ENCODE measurements around the gene HEATR5A.
"Not testable (repeated sequence)": the region's sequence is repeated elsewhere in the genome, so short reads cannot be mapped to it uniquely, and the experiment has no call there.

Gene HEATR5A

DNA sequence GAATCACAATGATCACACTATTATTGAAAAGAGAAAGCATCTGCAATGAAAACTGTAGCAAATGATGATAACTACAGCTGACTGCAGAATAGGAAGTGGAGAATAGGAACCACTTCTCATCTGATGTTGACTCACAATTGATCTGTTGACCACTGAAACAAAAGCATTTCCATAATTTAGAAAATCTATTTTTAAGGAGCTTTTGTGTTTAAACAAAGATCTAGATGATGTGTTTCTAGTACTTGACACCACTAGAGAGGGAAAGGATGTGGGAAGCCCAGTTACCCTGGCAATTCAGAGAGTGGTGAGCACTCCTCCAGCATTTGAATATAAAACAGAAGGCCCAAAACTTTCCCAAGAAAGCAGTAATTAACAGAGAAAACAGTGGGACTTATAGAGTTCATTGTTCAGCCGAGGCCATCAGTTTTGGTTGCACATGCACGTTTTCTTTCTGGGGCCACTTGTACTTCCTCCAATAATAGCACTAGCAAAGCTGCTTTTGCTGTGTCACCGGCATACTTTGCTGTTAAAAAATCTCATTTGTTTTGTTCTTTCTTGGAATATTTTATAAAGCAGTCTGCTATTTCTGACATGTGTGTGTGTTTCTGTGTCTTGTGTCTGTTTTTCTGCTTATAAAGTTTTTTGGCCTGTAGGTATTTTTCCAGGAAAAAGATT, 136.6 kb downstream of the HEATR5A start:
- no peak for DNase-seq (ENCODE audit: low read depth in 2 of 2)

DNA sequence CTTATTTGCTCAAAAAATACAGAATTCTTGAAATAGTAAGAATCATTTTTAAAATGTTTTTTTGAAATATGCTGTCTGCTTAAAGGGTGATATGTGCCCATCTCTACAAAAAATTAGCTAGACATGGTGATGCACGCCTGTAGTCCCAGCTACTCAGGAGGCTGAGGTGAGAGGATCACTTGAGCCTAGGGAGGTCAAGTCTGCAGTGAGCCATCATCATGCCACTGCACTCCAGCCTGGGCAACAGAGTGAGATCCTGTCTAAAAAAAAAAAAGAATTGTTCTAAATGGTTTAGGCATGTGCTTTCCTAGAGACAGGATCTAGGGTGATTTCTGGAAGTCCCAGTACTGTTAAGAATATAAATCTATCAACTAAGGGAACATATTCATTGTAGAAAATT, 137.2 kb downstream of the HEATR5A start:
- no peak for DNase-seq (ENCODE audit: low read depth in 2 of 2)

DNA sequence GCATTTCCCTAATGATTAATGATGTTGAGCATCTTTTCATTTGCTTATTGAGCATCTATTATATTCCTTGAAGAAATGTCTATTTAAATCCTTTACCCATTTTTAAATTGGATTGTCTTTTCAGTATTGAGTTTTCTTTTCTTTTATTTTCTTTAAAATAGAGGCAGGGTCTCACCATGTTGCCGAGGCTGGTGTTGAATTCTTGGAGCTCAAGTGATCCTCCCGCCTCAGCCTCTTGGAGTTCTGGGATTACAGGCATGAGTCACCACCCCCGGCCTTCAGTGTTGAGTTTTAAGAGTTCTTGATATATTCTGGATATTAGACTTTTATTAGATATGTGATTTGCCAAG, 139.5 kb downstream of the HEATR5A start:
- no peak for DNase-seq (ENCODE audit: low read depth in 2 of 2)

DNA sequence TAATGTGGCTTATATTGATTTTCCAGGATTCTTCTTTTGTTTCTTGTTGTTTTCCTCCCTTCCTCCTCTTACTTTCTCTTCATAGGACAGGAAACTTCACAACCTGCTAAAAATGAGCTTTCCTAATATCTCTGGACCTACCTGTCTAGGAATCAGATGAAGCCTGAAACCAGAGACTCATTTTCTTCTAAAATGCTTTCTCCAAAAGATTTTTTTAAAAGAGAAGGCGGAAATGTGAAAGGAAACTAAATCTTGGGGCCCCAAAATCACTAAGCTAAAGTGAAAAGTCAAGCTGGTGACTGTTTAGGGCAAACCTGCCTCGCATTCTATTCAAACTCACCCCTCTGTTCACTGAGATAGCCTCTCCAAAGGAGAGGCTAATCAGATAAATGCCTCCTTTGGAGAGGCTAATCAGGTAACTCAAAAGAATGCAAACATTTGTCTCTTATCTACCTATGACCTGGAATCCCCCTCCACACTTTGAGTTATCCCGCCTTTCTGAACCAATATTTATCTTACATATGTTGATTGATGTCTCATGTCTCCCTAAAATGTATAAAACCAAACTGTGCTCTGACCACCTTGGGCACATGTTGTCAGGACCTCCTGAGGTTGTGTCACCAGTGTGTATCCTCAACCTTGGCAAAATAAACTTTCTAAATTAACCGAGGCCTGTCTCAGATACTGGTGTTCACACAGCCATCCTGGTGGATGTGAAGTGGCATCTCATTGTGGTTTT, 140.0 kb downstream of the HEATR5A start:
- no peak for DNase-seq (ENCODE audit: low read depth in 2 of 2)

DNA sequence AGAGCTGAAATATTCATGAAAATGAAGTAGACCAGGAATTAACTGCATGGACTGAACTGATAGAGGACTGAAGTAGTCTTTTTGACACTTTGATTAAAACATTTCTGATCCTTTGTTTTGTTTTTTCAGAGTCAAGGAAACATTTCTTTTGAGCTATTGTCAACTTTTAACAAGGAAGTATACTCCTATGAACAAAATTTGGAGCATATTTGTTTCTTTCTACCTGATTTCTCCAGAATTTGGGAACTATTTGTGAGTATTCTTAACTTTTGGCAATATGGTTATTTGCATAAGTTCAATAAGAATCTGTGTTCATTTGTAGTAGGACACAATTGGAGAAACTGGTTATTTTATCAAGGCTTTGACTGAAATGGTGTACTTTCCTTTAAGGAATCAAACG, 141.5 kb downstream of the HEATR5A start:
- DNase-seq (ENCODE audit: low read depth in 2 of 2) = no peak

DNA sequence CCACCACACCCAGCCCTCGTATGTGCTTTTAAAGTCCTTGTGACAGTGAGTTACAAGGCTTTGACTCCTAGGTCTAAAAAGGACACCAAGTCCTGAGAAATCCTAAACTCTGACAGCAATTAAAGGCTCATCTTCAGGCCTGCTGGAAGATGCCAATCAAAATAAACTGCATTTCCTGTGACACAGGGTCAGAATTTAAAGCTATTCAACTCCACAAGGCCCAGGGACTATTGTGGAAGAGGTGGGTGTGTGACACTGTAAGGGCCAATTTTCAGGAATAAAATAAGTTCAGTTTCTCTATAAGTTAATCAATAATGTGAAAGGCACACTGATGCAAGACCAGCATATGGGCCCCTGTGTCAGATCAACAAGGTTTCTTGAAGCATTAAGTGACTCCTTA, 143.3 kb downstream of the HEATR5A start:
- no peak for DNase-seq (ENCODE audit: low read depth in 2 of 2)

DNA sequence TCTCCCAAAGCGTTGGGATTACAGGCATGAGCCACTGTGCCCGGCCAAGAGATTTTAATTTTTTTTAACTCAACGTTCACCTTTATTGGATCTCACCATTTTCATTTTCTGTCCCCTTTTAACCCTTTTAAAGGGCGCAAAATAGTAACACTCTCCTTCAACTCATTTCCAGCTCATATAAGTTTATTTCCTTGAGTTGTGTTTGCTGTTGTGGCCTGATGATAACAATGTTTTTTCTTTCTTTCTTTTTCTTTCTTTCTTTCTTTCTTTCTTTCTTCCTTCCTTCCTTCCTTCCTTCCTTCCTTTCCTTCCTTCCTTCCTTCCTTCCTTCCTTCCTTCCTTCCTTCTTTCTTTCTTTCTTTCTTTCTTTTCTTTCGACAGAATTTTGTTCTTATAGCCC, 143.9 kb downstream of the HEATR5A start:
- not testable (repeated sequence) for DNase-seq (ENCODE audit: low read depth in 2 of 2)

DNA sequence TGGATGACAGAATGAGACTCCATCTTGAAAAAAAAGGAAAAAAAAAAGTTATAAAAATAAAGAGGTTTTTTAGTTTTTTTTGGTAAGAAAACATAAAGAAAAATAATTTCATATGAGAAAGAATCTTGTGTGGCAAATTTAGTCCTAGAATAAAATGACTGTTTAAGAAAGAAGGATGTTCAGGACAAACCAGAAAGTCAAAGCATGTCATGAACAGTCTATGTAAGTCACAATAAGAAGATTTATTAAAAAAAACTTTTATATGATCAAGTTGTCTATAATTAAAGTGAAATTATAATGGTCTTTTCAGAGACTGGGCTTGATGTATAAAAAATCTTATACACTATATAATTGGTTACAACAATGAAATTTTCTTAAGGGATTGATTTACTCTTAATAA, 144.6 kb downstream of the HEATR5A start:
- no peak for DNase-seq (ENCODE audit: low read depth in 2 of 2)

DNA sequence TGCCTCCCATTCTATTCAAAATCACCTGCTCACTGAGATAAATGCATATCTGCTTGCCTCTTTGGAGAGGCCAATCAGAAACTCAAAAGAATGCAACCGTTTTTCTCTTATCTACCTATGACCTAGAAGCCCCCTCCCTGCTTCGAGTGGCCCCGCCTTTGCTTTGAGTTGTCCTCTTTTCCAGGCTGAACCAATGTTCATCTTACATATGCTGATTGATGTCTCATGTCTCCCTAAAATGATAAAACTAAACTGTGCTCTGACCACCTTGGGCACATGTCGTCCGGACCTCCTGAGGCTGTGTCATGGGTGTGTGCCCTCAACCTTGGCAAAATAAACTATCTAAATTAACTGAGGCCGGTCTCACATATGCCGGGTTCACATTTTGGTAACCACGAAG, 148.7 kb downstream of the HEATR5A start:
- no peak for DNase-seq (ENCODE audit: low read depth in 2 of 2)

DNA sequence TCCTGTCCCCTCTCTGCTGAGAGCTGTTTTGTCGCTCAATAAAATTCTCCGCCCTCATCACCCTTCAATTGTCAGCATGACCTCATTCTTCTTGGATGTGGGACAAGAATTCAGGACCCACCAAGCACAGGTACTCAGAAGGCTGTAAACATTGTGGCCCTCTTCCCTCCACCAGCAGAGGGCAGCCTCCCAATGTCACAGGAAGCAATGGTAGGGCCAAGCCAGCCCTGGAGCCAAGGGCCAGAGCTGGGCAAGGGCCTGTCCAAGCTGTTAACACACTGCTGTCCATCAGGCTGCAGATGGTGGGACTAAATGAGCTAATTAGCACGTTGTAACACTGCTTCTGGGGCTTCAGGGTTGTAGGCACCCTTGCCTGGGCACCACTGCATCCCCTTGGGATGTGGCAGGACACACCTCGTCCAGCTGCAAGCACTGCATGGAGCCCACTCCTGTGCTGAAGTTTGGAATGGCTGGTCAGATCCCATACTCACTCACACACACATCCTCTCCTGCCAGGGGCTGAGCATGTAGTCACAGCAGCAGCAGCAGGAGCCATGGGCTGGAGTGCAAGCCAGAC, 150.1 kb downstream of the HEATR5A start:
- DNase-seq (ENCODE audit: low read depth in 2 of 2) = no peak

DNA sequence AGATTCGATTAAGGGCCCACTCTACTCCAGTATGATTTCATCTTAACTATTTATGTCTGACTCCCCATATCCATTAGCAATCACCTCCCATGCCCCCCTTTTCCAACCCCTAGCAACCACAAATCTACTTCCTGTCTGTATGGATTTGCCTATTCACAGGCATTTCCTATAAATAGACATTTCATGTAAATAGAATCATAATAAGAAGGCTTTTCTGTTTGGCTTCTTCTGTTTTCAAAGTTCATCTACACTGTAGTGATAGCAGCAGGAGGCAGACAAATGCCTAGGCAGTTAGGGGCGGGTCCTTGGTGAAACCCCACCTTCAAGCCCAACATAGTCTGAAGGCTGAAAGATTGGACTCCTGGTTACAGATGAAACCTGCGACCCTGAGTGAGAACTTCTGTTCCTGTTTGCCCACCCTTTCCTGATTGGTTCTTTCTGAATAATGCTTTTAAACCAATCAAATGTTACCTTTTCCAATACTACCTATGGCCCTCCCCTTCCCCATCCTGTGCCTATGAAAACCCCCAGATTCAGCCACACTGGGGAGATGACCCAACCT, 150.6 kb downstream of the HEATR5A start:
- no peak for DNase-seq (ENCODE audit: low read depth in 2 of 2)

DNA sequence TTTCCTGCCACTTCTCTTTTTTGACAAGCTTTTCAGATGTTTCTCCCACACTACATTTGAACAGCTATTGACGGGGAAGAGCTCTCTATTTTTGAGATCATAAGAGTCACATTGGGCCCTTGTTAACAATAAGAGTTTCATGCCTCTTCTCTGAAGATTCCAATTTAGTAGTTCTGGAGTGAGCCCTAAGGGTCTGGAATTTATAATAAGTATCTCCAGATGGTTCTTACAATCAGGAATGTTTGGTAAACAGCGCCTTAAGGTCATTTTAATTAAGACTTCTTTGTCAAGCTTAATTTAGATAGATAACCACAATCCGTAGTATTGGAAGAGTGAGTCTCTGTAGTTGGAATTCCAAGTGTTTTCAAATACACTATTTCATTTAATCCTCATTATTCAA, 152.1 kb downstream of the HEATR5A start:
- no peak for DNase-seq (ENCODE audit: low read depth in 2 of 2)

DNA sequence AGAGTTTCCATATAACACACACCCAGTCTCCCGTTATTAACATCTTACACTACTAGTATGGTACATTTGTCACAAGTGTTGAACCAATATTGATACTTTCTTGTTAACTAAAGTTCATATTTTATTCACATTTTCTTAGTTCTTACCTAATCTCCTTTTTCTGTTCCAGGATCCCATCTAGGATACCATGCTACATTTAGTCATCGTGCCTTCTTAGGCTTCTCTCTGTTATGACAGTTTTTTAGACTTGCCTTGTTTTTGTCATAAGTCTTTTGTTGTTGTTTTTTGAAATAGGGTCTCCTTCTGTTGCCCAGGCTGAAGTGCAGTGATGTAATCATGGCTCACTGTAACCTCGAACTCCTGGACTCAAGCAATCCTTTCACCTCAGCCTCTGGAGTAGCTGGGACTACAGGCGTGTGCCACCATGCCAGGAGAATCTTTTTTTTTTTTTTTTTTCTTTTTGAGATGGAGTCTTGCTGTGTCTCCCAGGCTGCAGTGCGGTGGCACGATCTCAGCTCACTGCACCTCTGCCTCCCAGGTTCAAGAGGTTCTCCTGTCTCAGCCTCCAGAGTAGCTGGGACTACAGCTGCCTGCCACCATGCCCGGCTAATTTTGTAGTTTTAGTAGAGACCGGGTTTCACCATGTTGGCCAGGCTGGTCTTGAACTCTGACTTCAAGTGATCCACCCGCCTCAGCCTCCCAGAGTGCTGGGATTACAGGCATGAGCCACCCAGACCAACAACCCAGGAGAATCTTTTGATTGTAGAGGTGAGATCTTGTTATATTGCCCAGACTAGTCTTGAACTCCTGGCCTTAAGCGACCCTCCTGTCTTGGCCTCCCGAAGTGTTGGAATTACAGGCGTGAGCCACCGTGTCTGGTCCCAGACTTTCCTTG, 153.7 kb downstream of the HEATR5A start:
- DNase-seq (ENCODE audit: low read depth in 2 of 2) = no peak

DNA sequence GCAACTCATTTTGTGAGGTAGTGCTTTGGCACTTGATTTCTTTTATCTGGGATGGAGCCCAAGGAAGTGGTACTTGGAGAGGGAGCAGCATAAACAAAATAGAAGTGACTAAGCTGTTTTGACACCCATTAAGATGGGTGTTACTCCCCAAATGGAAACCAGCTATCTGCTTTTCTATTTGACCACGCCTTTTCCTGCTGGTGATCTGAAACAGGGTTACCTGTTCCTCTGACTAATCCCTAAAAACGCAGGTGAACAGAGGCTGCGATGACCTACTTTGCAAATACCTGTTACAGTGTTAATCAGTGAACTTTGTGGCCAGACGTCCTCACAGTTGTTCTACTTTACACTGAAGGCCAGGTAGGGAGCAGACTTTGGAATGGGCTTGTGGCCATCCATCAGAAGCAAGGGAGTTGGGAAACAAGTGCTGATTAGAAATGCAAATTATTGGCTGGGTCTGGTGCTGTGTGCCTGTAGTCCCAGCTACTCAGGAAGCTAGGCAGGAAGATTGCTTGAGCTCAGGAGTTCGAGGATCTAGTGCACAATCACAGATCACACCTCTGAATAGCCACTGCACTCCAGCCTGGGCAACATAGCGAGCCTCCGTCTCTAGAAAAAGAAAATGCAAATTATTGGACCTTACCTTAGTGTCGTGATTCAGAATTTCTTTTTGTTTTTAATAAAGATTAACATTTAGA, 154.5 kb downstream of the HEATR5A start:
- no peak for DNase-seq (ENCODE audit: low read depth in 2 of 2)

DNA sequence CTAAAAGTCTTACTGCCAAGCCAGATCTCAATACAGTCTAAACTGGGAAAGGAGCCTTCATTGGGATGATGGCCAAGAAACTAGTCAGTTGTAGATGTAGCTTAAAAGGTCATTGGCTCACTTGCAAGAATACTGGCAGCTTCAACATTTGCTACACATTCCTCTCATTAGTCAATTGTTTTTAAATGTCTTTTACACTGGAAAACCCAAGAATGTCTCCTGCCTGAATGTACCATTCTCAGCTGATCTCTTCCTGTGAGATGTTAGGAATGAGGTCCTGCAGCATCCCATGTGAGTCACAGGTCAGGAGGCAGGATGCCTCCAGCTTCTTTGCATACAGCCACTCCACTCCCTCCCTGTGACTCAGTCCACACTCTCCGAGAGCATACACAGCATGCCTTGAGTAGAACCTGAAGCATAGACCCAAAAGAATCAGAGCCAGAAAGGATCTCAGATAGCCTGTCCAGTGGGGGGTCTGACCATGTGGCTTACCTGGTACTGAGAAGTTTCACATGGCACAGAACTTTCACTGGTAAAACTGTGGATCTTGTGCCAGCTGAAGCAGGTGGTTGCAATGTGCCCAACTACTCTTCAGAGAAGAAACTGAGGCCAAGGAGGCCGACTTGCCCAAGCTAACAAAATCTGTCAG, 156.7 kb downstream of the HEATR5A start:
- peak; percentile 98 for DNase-seq (ENCODE audit: low read depth in 2 of 2)

DNA sequence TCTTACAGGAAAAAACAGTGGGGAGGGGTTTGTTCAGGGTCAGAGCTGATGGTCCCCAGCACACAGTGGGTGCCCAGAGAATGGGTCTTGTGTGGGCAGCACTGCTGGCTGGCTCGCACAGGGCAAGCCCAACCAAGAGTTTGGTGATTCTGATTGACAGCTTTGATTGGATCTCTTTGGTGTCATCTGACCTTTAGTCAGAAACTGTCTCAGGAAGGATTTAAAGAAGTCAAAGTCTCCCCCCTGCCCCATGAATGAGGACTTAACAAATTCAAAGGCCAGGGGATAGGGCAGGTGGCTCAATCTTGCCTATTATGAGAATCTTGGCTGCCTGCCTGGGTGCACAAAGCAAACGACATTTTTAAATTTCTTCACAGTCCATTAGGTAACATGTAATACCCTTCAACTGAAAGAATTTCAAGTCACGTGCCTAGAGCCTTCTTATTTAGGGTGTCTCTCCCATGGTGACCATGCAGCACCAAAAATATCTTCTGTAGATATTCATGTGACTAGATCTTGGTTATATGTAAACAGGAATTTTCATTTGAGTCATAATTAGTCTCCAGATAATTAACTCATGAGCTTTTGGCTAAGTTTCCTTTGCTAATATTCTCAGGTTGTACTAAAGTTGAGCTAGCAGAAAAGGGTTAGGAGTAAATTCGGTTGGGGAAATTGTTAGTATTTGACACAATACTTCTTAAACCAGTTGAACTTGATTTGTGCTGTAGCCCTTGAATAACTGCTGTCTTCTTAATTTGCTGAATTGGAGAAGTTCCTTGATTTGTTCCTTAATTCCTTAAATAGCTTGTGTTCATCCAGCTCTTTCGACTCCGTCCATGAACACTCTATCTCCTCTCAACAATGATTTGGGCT, 158.3 kb downstream of the HEATR5A start:
- no peak for DNase-seq (ENCODE audit: low read depth in 2 of 2)

DNA sequence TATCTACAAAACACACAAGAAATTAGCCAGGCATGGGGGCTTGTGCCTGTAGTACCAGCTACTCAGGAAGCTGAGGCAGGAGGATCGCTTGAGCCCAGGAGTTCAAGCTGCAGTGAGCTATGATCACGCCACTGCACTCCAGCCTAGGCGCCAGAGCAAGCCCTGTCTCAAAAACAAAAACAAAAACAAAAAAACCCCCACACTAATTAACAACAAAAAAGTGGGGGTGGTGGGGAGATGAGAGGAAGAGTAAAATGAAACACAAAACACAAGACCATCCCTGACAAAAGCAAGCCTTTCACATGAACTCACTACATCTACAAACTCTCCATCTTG, 158.9 kb downstream of the HEATR5A start:
- DNase-seq (ENCODE audit: low read depth in 2 of 2) = no peak

DNA sequence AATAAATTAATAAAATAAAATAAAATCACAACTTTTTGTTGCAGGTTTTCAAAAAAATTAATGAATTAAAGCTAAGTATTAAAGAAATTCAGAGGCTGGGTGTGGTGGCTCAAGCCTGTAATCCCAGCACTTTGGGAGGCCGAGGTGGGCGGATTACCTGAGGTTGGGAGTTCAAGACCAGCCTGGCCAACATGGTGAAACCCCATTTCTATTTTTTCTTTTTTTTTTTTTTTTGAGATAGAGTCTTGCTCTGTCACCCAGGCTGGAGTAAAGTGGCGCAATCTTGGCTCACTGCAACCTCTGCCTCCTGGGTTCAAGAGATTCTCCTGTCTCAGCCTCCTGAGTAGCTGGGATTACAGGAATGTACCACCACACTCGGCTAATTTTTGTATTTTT, 161.3 kb downstream of the HEATR5A start:
- not testable (repeated sequence) for DNase-seq (ENCODE audit: low read depth in 2 of 2)

DNA sequence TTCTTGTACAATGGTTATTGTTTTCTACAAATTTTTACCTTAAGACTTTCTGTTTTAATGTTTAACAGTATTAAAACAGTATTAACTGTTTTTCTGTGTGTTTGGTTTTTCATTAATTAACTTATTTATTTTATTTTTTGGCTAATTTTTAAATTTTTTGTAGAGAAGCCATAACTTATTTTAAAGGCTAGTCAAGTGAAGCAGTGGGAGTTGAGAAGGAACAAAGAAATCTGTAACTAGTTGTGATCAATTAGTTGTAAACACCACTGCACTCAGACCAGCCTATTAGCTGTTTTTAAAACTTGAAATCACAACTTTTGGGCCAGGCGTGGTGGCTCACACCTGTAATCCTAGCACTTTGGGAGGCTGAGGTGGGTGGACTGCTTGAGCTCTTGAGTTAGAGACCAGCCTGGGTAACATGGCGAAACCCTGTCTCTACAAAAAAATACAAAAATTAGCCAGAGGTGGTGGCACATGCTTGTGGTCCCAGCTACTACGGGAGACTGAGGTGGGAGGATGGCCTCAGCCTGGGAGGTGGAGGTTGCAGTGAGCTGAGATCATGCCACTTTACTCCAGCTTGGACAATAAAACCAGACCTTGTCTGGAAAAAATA, 161.8 kb downstream of the HEATR5A start:
- no peak for DNase-seq (ENCODE audit: low read depth in 2 of 2)
